HG02798 (cell line): Measurements from ENCODE around the gene FRMD1.

Source experiments
- ATAC-seq: cut with Tn5 transposase; IDR thresholded peaks from one replicate; pipeline ENCODE4 v1.9.1; 2021; ENCODE audit warnings: mild to moderate bottlenecking; ENCODE audit not compliant: unreplicated experiment, poor library complexity

Gene FRMD1

DNA sequence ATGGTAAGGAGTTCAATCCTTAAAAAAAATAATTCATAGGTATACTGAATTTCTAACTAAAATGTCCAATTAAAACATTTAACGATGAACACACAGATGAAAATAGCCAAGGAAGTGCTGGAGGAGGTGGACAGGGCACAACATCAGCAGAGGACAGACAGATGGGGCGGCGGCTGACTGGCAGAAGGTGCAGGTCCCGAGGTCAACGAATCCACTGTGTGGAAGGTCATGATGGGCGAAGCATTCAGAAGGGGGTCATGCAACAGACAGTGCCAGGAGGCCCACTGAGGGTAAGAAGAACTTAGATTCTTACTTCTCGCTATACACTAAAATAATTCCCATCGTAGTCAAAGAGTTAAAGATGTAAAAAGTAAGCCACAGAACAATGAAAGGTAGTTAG lies 34.2 kb upstream of the FRMD1 start:
- ATAC-seq, result no peak

GRCh38 chr6:168111911-168112310 lies 32.9 kb upstream of the FRMD1 start:
- ATAC-seq, result no peak

DNA sequence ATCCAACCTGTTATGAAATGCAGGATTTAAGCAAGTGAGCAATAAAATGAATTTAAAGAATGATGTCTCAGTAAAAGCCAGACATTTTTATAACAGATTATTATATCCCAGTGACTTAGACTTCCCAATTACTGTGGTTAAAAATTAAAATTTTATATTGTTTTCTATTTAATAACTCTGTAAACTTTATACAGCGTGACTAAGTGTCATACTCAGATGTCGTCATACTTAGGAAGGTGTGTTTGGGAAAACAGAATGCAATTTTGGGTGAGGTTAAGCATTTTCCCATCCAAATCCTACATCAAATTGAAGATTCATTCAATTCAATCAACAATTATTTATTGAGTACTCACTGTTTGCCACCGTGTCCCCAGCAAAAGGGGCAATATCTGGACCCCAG lies 31.4 kb upstream of the FRMD1 start:
- ATAC-seq, result no peak

- no peak for ATAC-seq
Measured at GRCh38 chr6:168109171-168109570, 30.2 kb upstream of the FRMD1 start.

DNA sequence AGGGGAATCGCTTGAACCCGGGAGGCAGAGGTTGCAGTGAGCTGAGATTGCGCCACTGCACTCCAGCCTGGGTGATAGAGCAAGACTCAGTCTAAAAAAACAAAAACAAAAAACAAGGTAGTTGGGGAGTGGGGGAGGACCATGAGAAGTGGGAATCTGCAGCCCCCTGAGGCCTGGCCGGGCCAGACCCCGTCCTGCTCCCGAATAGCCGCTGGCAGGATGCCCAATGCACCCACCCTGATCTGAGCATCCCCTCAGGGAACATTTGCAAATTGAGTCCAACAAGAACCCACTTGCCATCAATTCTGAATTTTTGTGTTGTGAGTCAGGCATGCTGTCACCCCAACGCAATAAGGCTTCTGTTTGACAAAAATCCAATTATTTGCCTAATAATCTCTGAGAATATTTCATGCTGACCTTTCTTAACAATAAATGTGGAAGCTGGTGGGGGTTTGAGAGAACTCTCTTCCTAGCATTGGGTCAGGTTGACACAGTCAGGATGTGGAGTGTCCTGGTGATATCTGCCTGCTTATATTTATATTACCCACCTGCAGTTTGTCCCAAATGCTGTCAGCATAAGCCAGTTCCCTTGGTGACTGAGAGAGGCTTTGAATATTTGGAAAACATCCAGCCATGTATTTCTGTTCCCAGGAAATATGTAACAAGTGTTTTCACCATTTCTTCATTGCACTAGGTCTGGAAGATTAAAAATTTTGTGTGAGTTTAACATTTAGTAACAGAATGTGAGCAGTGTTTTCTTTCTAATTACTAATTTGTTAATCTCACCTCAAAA lies 28.4 kb upstream of the FRMD1 start:
- ATAC-seq, result no peak

GRCh38 chr6:168106633-168107005 lies 27.6 kb upstream of the FRMD1 start:
- ATAC-seq, result no peak

DNA sequence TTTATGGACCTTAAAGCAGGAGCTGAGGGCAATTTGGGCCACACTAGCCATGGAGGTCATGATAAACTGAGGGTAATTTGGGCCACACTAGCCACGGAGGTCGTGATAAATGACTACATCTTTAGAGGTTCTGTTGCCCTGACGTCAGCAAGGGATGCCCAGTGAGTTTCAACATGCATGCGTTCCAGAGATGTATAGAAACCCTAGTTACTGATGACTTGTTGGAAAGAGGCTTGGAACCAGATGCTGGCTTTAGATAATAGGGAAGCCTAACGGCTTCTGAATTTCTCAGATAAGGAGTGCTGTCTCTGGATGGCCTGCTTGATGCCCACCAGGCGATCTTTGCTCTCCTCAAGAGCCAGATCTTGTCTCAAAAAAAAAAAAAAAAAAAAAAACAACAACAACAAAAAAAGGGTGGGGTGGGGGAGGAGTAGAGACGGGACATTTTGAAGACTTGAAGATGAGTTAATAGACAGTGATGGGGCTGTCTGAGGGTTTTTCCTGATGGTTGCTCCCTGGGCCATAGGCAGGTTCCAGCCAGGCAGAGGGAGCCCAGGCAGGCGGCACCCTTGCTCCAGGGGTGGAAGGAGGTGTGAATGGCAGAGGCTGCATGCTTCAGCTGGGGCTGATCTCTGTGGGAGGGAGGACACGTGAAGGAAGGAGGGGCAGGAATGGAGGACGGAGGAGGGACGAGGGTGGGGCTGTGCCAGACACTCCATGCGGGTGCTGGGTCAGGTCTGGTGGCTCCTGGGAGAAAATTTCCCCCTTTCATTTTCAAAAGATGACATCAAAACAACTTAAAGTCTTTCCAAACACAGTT lies 27.0 kb upstream of the FRMD1 start:
- ATAC-seq, result no peak

GRCh38 chr6:168104636-168105035 lies 25.6 kb upstream of the FRMD1 start:
- ATAC-seq, result no peak

- no peak for ATAC-seq
Measured at GRCh38 chr6:168103050-168103830, 24.2 kb upstream of the FRMD1 start.

DNA sequence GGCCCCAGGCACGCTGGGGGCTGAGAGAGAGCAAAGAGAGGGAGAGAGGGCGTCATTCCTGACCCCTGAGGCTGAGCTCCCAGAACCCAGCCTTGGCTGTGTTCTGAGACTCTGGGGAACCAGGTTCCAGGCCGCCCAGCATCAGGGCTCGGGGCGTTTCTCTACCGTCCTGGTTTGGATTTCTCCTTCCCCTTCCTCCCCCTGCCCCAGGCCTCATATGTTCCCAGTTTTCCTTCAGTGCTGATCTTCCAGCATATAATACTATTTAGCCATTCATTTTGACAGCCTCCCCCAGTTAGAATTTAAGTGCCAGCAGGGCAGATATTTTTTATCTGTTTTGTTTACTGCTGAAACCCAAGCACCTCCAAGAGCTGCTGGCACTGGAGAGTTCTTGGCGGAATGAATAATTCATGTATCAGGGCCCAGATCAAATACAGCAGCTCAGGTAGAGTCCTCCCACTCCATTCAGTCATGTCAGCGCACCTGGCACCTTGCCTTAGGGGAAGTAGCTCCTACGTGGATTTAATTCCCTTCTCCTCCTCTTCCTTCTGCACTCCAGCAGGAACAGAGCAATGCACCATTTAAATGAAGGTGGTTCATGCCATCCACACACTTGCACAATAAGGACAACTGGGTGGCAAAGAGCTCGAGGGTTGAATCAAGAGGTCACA lies 23.4 kb upstream of the FRMD1 start:
- ATAC-seq, result no peak

GRCh38 chr6:168101590-168102314 lies 22.7 kb upstream of the FRMD1 start:
- no peak for ATAC-seq

DNA sequence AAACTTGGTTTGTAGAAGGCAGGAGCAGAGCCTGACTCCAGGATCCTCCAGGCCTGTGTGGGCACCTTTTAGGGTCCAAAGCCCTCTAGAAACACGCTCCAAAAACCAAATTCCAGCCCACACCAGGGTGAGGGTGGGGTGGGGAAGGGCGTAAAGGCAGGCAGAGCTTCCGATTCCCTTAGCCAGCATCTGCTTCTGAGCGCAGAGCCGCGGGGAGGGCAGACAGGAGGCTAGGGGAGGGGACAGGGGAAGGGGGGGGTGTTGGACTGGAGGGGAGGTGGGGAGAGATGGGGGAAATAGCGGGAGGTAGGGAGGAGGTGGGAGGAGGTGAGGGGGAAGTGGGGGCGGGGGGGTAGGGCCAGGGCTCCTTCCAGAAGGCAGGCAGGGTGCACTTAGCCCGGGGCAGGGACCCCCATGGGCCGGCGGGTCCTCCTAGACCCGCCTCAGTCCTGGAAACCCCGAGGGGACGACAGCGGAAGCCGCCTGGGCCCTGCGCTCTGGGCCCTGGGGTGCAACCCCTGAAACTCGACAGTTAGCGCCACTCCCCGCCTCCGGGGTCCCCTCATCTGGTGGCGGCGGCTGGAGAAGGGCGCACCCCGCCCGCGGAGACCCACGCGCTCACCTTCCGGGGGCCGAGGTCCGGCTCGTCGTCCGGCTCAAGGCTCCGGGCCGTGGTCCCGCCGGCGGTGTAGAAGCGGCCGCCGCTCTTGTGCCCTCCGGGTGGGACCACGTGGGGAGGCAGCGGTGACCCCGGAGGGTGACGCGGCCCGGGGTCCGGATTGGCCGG lies 22.0 kb upstream of the FRMD1 start:
- no peak for ATAC-seq

GRCh38 chr6:168100011-168100802 lies 21.2 kb upstream of the FRMD1 start:
- no peak for ATAC-seq

DNA sequence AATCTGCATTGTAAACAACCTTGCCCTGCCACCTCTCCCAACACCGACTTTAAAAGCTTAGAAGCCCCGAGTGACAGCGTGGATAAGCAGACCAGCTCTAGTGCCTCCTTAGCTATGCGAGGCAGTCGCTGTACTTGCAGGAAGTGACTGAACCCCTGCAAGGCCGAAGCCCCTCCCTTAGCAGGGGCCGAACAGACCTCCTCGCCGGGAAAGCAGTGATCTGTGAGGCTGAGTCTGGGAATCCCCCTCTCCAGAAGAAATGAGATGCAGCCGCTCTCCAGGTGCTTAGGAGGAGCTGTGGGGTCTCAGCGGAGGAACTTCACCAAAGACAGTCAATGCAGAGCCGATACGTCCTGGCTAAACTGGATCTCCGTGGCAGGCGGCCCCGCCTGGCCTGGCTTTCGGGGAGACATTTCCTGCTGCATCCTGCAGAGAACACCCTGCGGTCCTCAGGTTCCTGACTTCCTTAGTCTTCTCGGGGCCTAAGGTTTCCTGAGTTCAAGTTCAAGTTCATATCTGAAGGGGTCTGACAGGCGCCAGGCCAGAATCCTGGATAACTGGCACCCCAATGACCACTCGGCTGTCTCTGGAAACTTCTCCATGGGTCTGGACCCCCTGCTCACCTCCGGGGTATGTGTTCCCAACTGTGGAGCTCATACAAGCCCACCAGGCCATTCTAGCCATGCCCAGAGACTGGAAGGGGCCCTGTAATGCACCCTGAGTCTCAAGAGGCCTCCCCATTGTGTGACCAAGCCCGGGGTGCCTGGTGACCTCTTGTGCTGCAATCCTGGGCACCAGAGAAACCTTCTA lies 20.4 kb upstream of the FRMD1 start:
- ATAC-seq, result no peak

DNA sequence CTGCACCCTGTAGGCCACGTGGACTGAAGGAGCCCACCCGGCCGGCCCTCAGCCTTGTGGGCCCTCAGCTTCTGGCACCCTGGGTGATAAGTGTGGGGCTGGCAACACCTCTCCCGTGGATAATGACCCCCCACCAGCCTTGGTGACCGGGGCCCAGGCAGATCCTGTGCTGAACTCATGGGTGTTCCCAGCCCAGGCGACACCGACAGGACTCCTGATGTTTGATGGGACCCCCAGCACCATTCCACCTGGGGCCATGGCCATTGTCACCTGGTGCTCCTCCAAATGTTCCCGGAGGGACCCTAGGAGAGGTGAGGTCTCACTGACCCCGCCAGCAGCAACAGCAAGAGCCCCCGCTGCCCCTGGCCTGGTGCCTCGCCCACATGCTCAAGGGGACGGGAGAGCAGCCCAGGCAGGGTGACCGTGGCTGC lies 19.4 kb upstream of the FRMD1 start:
- no peak for ATAC-seq

- ATAC-seq, result no peak
Measured at GRCh38 chr6:168097621-168098430, 18.8 kb upstream of the FRMD1 start.

DNA sequence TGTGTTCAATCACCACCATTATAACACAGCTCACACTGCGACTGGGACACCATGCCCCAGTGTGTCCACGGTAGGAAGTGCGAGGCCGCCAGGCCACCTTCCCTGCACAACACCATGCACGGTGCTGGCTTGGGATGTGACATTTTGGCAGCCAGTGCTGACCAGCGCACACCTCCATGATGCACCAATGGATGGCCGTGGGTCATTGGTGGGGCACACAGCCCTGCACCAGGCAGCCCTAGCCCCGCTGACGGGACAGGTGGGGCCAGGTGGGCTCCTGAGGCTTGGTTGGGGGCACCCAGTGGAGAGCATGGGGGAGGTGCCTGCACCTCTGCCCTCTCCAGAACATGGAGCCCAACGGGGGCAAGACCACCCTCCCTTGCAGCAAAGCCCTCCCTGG lies 18.2 kb upstream of the FRMD1 start:
- no peak for ATAC-seq
